ENCODE results near the gene RSF1.

RSF1 gene, protein sequence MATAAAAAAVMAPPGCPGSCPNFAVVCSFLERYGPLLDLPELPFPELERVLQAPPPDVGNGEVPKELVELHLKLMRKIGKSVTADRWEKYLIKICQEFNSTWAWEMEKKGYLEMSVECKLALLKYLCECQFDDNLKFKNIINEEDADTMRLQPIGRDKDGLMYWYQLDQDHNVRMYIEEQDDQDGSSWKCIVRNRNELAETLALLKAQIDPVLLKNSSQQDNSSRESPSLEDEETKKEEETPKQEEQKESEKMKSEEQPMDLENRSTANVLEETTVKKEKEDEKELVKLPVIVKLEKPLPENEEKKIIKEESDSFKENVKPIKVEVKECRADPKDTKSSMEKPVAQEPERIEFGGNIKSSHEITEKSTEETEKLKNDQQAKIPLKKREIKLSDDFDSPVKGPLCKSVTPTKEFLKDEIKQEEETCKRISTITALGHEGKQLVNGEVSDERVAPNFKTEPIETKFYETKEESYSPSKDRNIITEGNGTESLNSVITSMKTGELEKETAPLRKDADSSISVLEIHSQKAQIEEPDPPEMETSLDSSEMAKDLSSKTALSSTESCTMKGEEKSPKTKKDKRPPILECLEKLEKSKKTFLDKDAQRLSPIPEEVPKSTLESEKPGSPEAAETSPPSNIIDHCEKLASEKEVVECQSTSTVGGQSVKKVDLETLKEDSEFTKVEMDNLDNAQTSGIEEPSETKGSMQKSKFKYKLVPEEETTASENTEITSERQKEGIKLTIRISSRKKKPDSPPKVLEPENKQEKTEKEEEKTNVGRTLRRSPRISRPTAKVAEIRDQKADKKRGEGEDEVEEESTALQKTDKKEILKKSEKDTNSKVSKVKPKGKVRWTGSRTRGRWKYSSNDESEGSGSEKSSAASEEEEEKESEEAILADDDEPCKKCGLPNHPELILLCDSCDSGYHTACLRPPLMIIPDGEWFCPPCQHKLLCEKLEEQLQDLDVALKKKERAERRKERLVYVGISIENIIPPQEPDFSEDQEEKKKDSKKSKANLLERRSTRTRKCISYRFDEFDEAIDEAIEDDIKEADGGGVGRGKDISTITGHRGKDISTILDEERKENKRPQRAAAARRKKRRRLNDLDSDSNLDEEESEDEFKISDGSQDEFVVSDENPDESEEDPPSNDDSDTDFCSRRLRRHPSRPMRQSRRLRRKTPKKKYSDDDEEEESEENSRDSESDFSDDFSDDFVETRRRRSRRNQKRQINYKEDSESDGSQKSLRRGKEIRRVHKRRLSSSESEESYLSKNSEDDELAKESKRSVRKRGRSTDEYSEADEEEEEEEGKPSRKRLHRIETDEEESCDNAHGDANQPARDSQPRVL (N-terminal part only)

DNA sequence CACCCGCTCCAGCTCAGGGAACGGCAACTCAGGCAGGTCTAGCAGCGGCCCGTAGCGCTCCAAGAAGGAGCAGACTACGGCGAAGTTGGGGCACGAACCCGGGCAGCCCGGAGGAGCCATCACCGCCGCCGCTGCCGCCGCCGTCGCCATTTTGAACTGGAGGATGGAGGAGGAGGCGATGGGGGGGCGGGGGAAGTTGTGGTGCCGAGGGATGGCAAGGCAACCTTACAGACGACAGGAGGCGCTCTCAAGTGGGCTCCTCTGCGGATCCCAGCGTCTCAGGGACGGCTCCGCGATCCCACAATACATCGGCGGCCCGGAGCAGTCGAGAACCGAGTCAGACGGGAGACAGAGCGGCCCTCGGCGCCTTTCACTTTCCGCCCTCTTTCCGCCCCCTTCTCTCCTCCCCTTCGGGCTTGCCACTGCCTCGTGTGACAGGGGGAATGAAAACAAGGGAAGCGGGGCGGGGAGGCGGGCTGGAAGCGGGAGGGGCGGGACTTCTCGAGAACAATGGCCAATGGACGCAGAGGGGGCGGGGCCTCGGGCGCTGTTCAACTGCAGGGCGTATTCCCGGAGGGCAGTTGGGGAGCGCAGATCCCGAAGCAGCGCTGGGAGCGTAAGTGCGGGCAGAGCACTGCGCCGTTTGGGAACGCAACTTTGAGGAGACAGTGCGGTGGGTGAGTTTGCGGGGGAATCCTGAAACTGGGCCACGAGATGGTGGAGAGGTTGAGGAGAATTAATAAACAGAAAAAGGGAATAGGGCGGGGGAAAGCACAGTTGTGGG, at the start of gene RSF1, which contains the start of gene AAMDC:
TSS of gene RSF1 (minus strand) at position 158 of the 784 bp plus-strand sequence. CDS start at position 150, 8 bp downstream.
TSS of gene AAMDC (plus strand) at position 580 of the 784 bp plus-strand sequence. CDS start 21,353 bp downstream, outside the sequence.
- Histone ChIP-seq H3K79me2 (ENCODE audit: low read length) (peaks cover 47% of the 10 kb centered on the region), H3K4me3 (ENCODE audit: low read length) (peak within 1 kb of the TSS; percentile 88), H3K27ac (ENCODE audit: low read length) (peak within 1 kb of the TSS; percentile 78), H3K4me1 (ENCODE audit: low read length) (peaks cover 3% of the 10 kb centered on the region; the same call in 1 of the 2 replicates), H3K9ac (ENCODE audit: low read length) (peak within 1 kb of the TSS; percentile 85), H3K27me3 (ENCODE audit: low read depth, low read length) (no peaks in the 10 kb centered on the region), H3K36me3 (replicated peaks; ENCODE audit: low read depth, low read length) (peaks cover 5% of the 10 kb centered on the region), H4K20me1 (ENCODE audit: insufficient read depth, low read length) (peaks cover 33% of the 10 kb centered on the region), H3K4me2 (ENCODE audit: low read length) (peak within 1 kb of the TSS; percentile 89), H3K9me3 (ENCODE audit: insufficient read depth, low read length) (no peaks in the 10 kb centered on the region), H2AFZ (ENCODE audit: low read depth, low read length) (peak within 1 kb of the TSS; percentile 61)
- no peak for TF ChIP-seq EZH2phosphoT487 (IDR thresholded peaks at IDR 0.05; ENCODE audit: low read depth)
- TF ChIP-seq, protein P1, sequence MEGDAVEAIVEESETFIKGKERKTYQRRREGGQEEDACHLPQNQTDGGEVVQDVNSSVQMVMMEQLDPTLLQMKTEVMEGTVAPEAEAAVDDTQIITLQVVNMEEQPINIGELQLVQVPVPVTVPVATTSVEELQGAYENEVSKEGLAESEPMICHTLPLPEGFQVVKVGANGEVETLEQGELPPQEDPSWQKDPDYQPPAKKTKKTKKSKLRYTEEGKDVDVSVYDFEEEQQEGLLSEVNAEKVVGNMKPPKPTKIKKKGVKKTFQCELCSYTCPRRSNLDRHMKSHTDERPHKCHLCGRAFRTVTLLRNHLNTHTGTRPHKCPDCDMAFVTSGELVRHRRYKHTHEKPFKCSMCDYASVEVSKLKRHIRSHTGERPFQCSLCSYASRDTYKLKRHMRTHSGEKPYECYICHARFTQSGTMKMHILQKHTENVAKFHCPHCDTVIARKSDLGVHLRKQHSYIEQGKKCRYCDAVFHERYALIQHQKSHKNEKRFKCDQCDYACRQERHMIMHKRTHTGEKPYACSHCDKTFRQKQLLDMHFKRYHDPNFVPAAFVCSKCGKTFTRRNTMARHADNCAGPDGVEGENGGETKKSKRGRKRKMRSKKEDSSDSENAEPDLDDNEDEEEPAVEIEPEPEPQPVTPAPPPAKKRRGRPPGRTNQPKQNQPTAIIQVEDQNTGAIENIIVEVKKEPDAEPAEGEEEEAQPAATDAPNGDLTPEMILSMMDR (IDR thresholded peaks at IDR 0.05; ENCODE audit: low read depth, low read length) = peak; percentile 69

DNA sequence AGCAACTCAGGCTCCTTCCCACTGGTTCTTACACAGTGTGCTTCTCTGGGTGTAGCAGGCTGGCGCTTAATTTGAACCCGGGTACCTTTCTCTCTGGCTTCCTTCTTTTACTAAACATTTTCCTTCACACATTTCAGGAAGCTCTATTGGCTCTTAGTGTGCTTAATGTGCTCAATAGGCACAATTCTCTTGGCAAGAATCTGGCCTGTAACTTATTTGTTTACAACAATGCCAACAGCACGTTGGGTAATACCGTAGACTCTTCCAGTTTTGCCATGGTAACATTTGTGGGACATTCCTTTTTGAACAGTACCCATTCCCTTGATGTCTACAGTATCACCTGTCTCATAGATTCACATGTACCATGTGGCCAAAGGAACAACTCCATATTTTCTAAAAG, 48.2 kb upstream of the RSF1 start:
- H3K4me2 ChIP-seq (ENCODE audit: low read length) = no peak overlapping the region
- no peaks in the 10 kb centered on the region for H3K27me3 ChIP-seq (ENCODE audit: low read depth, low read length)
- no peaks in the 10 kb centered on the region for H4K20me1 ChIP-seq (ENCODE audit: insufficient read depth, low read length)
- TF ChIP-seq EZH2phosphoT487 (IDR thresholded peaks at IDR 0.05; ENCODE audit: low read depth) = no peak
- TF ChIP-seq, protein P1 (IDR thresholded peaks at IDR 0.05; ENCODE audit: low read depth, low read length) = no peak
- no peak overlapping the region for H3K9ac ChIP-seq (ENCODE audit: low read length)
- H3K9me3 ChIP-seq (ENCODE audit: insufficient read depth, low read length) = no peaks in the 10 kb centered on the region
- H3K4me1 ChIP-seq (ENCODE audit: low read length) = no peaks in the 10 kb centered on the region
- no peak overlapping the region for H2AFZ ChIP-seq (ENCODE audit: low read depth, low read length)
- H3K27ac ChIP-seq (ENCODE audit: low read length) = no peak overlapping the region
- no peaks in the 10 kb centered on the region for H3K79me2 ChIP-seq (ENCODE audit: low read length)
- H3K36me3 ChIP-seq (replicated peaks; ENCODE audit: low read depth, low read length) = peaks cover 3% of the 10 kb centered on the region
- H3K4me3 ChIP-seq (ENCODE audit: low read length) = no peak overlapping the region

DNA sequence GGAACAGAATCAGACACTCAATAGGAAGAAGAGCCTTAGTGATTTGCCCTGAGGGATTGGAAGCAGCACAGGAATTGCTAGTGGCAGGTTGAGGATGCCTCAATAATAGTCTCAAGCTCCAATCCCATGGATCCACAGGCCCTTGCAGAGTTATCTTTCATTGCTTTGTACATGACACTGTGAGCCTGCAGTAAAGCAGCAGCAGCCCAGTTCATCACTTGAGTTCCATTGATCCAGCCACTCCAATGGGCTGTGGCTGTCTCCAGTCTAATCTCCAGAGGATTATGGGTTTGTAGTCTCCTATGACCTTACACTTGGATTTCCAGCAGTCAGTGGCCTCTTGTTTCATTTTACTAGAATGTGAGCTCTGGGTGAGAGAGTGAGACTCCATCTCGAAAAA, 45.8 kb upstream of the RSF1 start:
- Histone ChIP-seq H3K27ac (ENCODE audit: low read length) (no peak overlapping the region), H3K4me3 (ENCODE audit: low read length) (no peak overlapping the region), H4K20me1 (ENCODE audit: insufficient read depth, low read length) (no peaks in the 10 kb centered on the region), H3K9ac (ENCODE audit: low read length) (no peak overlapping the region), H2AFZ (ENCODE audit: low read depth, low read length) (no peak overlapping the region), H3K79me2 (ENCODE audit: low read length) (no peaks in the 10 kb centered on the region), H3K4me2 (ENCODE audit: low read length) (no peak overlapping the region), H3K4me1 (ENCODE audit: low read length) (no peaks in the 10 kb centered on the region), H3K9me3 (ENCODE audit: insufficient read depth, low read length) (no peaks in the 10 kb centered on the region), H3K27me3 (ENCODE audit: low read depth, low read length) (no peaks in the 10 kb centered on the region), H3K36me3 (replicated peaks; ENCODE audit: low read depth, low read length) (peaks cover 3% of the 10 kb centered on the region)
- TF ChIP-seq, protein P1 (IDR thresholded peaks at IDR 0.05; ENCODE audit: low read depth, low read length) = no peak
- no peak for TF ChIP-seq EZH2phosphoT487 (IDR thresholded peaks at IDR 0.05; ENCODE audit: low read depth)

Data from OCI-LY3 (cell line).